ENCODE data around the gene SRM.

- TF ChIP-seq, protein P1, sequence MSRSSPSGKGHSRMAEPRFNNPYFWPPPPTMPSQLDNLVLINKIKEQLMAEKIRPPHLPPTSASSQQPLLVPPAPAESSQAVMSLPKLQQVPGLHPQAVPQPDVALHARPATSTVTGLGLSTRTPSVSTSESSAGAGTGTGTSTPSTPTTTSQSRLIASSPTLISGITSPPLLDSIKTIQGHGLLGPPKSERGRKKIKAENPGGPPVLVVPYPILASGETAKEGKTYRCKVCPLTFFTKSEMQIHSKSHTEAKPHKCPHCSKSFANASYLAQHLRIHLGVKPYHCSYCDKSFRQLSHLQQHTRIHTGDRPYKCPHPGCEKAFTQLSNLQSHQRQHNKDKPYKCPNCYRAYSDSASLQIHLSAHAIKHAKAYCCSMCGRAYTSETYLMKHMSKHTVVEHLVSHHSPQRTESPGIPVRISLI (CRISPR knock-in tag; IDR thresholded peaks at IDR 0.05; ENCODE audit: borderline replicate concordance) = no peak
- TF ChIP-seq CTCF (CRISPR knock-in tag; IDR thresholded peaks at IDR 0.05) = no peak
- no peak for TF ChIP-seq ZBTB8A (CRISPR knock-in tag; IDR thresholded peaks at IDR 0.05; ENCODE audit: borderline replicate concordance, low read depth)
- TF ChIP-seq ZNF274 (CRISPR knock-in tag; IDR thresholded peaks at IDR 0.05) = no peak
- TF ChIP-seq ZNF563 (CRISPR knock-in tag; IDR thresholded peaks at IDR 0.05) = no peak; the same call in 1 of the 2 replicates
- no peak for TF ChIP-seq GTF2F1 (IDR thresholded peaks at IDR 0.05; ENCODE audit: low read length)
- TF ChIP-seq ZNF556 (CRISPR knock-in tag; IDR thresholded peaks at IDR 0.05; ENCODE audit: borderline replicate concordance) = no peak
- TF ChIP-seq POLR2AphosphoS5 (IDR thresholded peaks at IDR 0.05; ENCODE audit: low read depth, low read length) = no peak
- no peak for TF ChIP-seq ZMYM2 (CRISPR knock-in tag; IDR thresholded peaks at IDR 0.05)
- TF ChIP-seq GATA4 (IDR thresholded peaks at IDR 0.05; ENCODE audit: borderline replicate concordance, low read depth) = no peak
- TF ChIP-seq SALL2 (CRISPR knock-in tag; IDR thresholded peaks at IDR 0.05) = no peak
- no peak for TF ChIP-seq NFIC (IDR thresholded peaks at IDR 0.05; ENCODE audit: low read length)
Measured at GRCh38 chr1:11046270-11046566, 13.6 kb downstream of the SRM start.
